ENCODE measurements around the gene C10orf53.
"Not testable (repeated sequence)": the region's sequence is repeated elsewhere in the genome, so short reads cannot be mapped to it uniquely, and the experiment has no call there.

The C10orf53 gene

DNA sequence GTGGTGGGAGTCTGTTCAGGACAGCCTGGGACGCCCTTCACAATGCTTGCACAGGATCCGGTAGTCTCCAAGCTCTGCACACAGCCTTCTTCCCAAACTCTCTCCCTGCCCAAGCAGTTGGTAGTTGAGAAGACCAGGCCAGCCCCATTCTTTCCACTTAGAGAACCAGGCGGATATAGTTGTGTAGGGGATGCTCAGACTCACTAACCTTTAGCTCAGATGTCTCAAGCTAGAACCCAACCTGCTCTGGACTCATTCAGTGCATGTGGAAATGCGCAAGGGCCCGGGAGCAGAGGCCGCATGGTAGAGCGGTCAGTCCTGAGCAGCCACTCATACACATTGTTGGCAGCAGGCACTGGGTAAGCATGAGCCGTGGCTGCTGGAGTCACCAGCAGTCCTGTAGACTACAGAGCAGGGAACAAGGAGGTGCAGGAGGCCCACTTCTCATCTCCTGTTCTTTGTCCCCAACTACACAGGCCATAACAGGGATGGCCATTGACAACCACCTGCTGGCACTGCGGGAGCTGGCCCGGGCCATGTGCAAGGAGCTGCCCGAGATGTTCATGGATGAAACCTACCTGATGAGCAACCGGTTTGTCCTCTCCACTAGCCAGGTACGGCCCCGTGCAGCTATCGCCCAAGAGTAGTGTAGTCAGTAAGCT lies 17.2 kb upstream of the C10orf53 start:
- Histone ChIP-seq H3K9me3 (ENCODE audit: control insufficient read depth, insufficient read depth, low read length) (no peaks in the 10 kb centered on the region), H3K4me1 (ENCODE audit: insufficient read depth, low read length) (peaks cover 8% of the 10 kb centered on the region; the same call in 1 of the 2 replicates), H3K9ac (ENCODE audit: low read depth, low read length) (no peak overlapping the region), H3K36me3 (ENCODE audit: insufficient read depth, low read length) (no peaks in the 10 kb centered on the region)

DNA sequence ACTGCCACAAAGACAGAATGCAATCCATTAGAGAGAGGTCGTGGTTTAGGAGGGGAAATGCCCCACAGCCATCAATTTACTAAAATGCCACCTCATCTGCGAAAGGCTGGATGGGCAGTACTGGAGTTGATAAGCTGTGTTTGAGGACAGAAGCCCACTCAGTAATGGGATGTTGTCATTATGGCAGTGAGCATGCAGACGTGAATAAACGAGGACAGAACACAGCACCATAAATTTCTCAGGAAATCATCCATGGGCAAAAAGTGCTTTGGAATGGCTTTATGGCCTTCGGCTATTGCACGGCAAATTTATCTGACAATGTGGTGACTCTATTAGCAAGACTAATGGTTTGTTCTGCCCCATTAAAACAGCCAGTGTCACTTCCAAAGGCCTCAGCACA lies 15.9 kb upstream of the C10orf53 start:
- H3K9me3 ChIP-seq (ENCODE audit: control insufficient read depth, insufficient read depth, low read length): no peaks in the 10 kb centered on the region
- no peak overlapping the region for H3K9ac ChIP-seq (ENCODE audit: low read depth, low read length)
- H3K4me1 ChIP-seq (ENCODE audit: insufficient read depth, low read length): peaks cover 8% of the 10 kb centered on the region; the same call in 1 of the 2 replicates
- H3K36me3 ChIP-seq (ENCODE audit: insufficient read depth, low read length): no peaks in the 10 kb centered on the region

DNA sequence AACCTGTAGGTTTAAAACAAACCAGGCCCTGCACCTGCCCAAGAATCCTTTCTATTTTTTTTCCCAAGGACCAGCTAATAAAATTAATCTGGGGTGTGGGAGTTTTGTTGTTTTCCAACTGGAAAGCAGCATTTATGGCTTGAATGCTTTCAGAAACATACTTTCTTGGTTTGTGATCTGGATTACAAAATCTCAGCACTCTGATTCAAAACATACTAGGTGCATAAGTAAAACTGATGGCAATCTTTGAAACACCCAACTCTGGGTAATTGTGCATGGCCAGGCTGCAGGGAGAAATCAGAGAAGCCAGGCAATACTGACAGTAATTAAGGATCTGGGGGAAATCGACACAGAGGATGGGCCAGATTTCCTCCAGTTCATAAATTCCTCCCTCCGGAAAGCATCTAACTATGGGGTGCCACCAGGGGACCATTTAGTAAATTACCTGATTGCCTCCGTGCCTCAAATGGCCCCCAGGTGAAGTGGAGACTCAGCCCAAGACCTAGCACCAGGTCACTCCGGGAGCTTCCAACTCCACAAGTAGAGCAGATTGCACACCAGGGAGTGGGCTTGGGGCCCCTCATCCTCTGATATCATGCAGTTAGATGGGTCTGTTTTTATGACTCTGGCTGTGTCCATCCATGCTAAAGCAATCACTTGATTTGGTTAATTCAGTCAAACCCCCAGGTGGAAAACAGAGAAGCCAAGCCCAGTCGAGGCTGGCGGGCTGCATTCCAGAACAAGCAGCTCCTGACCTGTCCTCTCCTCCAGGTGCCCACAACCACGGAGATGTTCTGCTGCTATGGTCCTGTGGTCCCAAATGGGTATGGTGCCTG lies 15.2 kb upstream of the C10orf53 start:
- peaks cover 8% of the 10 kb centered on the region; the same call in 1 of the 2 replicates for H3K4me1 ChIP-seq (ENCODE audit: insufficient read depth, low read length)
- no peaks in the 10 kb centered on the region for H3K9me3 ChIP-seq (ENCODE audit: control insufficient read depth, insufficient read depth, low read length)
- H3K9ac ChIP-seq (ENCODE audit: low read depth, low read length): no peak overlapping the region
- H3K36me3 ChIP-seq (ENCODE audit: insufficient read depth, low read length): no peaks in the 10 kb centered on the region

DNA sequence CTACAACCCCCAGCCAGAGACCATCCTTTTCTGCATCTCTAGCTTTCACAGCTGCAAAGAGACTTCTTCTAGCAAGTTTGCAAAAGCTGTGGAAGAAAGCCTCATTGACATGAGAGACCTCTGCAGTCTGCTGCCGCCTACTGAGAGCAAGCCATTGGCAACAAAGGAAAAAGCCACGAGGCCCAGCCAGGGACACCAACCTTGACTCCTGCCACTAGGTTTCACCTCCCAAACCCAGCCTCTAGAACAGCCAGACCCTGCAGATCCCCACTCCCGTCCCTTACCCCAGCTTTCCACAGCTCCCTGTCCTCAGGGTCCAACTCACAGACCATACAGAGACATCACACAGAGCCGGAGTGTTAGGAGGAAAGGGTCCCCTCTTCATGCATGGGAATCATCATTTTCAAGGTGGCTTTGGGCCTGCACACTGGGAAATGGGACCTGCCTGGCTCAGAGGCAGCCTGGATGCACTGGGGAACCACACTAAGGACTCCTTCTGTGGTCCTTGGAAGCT lies 14.6 kb upstream of the C10orf53 start:
- Histone ChIP-seq H3K4me1 (ENCODE audit: insufficient read depth, low read length) (peaks cover 8% of the 10 kb centered on the region; the same call in 1 of the 2 replicates), H3K36me3 (ENCODE audit: insufficient read depth, low read length) (no peaks in the 10 kb centered on the region), H3K9me3 (ENCODE audit: control insufficient read depth, insufficient read depth, low read length) (no peaks in the 10 kb centered on the region), H3K9ac (ENCODE audit: low read depth, low read length) (no peak overlapping the region)

DNA sequence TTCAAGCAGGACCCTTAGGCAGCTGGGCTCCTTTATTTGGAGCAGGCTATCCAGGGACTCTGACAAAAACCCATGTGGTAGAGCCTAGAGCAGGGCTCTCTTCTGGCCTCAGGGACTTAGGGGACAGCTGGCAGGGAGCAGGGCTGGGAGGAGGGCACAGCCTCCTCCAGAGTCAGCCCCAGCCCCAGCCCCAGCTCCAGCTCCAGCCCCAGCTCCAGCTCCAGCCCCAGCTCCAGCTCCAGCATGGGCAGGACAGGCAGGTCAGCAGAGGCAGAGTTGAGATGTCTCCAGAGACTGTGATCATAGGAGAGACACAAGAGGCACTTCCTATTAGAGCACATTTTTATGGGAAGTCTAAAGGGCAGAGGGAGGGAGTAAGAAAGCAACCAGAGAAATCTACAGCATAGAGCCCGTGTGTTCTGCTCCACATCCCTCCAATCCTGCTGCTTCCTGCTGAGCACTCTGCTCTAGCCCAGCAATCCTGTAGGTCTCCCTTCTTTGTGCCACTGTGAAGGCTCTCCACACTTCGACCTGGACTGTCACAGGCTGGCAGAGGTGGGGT lies 13.3 kb upstream of the C10orf53 start:
- H3K9me3 ChIP-seq (ENCODE audit: control insufficient read depth, insufficient read depth, low read length): no peaks in the 10 kb centered on the region
- H3K4me1 ChIP-seq (ENCODE audit: insufficient read depth, low read length): peaks cover 5% of the 10 kb centered on the region; the same call in 1 of the 2 replicates
- no peak overlapping the region for H3K9ac ChIP-seq (ENCODE audit: low read depth, low read length)
- H3K36me3 ChIP-seq (ENCODE audit: insufficient read depth, low read length): no peaks in the 10 kb centered on the region

DNA sequence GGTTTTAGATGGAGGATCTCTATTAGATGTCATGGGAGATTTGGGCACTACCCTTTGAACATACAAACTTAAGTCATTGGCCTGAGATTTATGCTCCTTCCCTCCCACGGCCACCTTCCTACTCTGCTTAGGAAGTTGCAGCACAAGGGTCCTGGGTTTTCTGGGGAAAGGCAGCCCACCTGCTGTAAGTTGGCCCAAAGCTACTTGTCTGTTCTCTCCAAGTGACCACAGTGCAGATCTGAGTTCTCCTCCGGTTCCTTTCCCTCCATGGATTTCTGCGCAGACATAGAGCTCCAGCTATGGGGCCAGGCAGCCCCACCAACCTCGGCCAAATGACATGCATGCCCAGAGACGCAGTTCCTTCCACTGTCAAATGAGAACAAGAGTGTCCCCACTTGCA lies 12.8 kb upstream of the C10orf53 start:
- Histone ChIP-seq H3K36me3 (ENCODE audit: insufficient read depth, low read length) (no peaks in the 10 kb centered on the region), H3K9me3 (ENCODE audit: control insufficient read depth, insufficient read depth, low read length) (no peaks in the 10 kb centered on the region), H3K4me1 (ENCODE audit: insufficient read depth, low read length) (no peaks in the 10 kb centered on the region), H3K9ac (ENCODE audit: low read depth, low read length) (no peak overlapping the region)

DNA sequence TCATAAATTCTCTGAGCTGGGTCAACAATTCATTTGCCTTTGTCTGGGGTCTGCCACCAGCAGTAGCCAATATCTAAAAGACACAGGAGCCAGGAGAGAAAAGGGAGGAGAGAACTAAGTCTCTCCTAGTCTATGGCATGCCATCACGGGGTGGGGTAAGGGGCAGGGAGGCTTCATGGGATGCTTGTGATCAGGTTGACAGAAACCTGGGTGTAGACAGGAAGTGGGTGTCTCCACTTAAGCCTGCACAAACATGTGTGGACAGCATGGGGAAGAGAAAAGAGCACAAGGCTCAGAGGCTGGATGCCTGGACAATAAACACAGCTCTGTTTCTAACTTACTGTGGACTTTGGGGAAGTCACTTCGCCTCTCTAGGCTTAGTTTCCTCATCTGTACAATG lies 11.5 kb upstream of the C10orf53 start:
- H3K9me3 ChIP-seq (ENCODE audit: control insufficient read depth, insufficient read depth, low read length): no peaks in the 10 kb centered on the region
- no peak overlapping the region for H3K9ac ChIP-seq (ENCODE audit: low read depth, low read length)
- no peaks in the 10 kb centered on the region for H3K4me1 ChIP-seq (ENCODE audit: insufficient read depth, low read length)
- no peaks in the 10 kb centered on the region for H3K36me3 ChIP-seq (ENCODE audit: insufficient read depth, low read length)

DNA sequence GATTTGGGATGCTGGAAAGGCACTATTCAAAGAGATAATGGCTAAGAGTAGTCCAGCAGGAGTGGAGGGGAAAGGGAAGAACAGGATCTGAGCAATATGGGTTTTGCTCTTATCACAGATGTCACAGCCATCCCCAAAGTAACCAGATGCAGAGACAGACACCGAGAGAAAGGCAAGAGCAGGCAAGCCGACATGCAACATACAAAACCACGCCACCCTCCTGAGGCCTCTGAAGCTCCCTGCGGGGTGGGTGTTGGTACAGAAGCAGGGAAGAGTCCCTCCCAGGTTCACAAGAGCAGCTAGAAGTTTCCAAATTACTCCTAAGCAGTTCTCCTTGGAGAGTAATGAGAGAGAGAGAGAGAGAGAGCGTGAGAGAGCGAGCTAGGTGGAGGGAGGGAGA lies 10.8 kb upstream of the C10orf53 start:
- no peaks in the 10 kb centered on the region for H3K9me3 ChIP-seq (ENCODE audit: control insufficient read depth, insufficient read depth, low read length)
- H3K4me1 ChIP-seq (ENCODE audit: insufficient read depth, low read length): no peaks in the 10 kb centered on the region

DNA sequence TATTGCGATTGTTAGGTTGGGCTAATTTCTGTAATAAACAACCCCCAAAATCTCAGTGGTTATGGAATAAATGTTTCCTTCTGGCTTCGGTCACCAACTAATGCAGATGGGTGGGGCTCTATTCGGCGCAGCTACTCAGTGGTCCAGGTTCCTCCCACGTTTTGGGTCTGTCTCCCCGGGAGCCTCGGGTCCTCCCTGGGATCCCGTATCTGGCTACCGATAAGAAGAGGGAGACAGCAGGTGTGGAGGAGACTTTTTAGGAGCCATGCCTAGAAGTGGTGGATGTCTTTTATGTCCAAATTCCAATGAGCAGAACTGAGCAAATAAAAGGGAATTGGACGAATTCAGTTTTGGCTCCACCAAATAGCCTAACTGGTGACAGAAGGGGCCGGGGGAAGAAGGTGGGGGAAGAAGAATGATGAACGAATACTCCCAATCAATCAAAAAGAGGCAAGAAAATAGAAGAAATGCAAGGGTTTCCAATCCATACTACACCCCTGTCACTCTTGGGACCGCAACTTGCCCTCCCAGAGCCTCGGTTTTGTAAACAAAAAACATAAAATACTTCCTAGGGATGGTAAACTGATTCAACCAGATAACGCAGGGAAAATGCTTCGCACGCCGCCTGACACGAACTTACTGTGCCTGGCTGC lies 498 bp upstream of the C10orf53 start:
- Histone ChIP-seq H3K9ac (ENCODE audit: low read depth, low read length) (peak overlapping the region; percentile 47; the same call in 1 of the 2 replicates), H3K36me3 (ENCODE audit: insufficient read depth, low read length) (no peaks in the 10 kb centered on the region), H3K9me3 (ENCODE audit: control insufficient read depth, insufficient read depth, low read length) (no peaks in the 10 kb centered on the region; the same call in 1 of the 2 replicates), H3K4me1 (ENCODE audit: insufficient read depth, low read length) (no peaks in the 10 kb centered on the region)

More for the DNA sequence above, 10.8 kb upstream of the C10orf53 start:
- H3K36me3 ChIP-seq (ENCODE audit: insufficient read depth, low read length): no peaks in the 10 kb centered on the region
- H3K9ac ChIP-seq (ENCODE audit: low read depth, low read length): no peak overlapping the region

DNA sequence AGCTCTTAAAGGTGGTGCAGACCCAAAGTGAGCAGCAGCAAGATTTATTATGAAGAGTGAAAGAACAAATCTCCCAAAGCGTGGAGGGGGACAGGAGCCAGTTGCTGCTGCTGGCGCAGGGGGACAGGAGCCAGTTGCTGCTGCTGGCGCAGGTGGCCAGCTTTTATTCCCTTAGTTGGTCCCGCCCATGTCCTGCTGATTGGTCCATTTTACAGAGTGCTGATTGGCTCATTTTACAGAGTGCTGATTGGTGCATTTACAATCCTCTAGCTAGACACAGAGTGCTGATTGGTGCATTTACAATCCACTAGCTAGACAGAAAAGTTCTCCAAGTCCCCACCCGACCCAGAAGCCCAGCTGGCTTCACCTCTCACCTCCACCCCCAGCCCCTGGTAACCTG lies 3.0 kb downstream of the C10orf53 start:
- H3K9ac ChIP-seq (ENCODE audit: low read depth, low read length); H3K9me3 ChIP-seq (ENCODE audit: control insufficient read depth, insufficient read depth, low read length); H3K4me1 ChIP-seq (ENCODE audit: insufficient read depth, low read length); H3K36me3 ChIP-seq (ENCODE audit: insufficient read depth, low read length): not testable (repeated sequence)

DNA sequence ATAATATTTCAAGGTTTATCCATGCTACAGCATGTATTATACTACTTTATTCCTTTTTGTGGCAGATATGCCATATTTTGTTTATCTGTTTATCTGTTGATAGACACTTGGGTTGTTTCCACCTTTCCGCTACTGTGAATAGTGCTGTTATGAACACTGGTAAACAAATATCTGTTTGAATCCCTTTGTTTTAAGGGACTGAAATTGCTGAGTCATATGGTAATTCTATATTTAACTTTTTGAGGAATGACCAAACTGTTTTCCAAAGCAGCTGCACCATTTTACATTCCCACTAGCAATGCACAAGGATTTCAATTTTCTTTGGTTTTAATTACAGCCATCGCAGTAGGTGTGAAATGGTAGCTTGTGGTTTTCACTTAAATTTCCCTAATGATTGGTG lies 3.4 kb downstream of the C10orf53 start:
- peaks cover 3% of the 10 kb centered on the region for H3K9me3 ChIP-seq (ENCODE audit: control insufficient read depth, insufficient read depth, low read length)
- no peaks in the 10 kb centered on the region for H3K4me1 ChIP-seq (ENCODE audit: insufficient read depth, low read length)
- no peaks in the 10 kb centered on the region for H3K36me3 ChIP-seq (ENCODE audit: insufficient read depth, low read length)
- H3K9ac ChIP-seq (ENCODE audit: low read depth, low read length): no peak overlapping the region

DNA sequence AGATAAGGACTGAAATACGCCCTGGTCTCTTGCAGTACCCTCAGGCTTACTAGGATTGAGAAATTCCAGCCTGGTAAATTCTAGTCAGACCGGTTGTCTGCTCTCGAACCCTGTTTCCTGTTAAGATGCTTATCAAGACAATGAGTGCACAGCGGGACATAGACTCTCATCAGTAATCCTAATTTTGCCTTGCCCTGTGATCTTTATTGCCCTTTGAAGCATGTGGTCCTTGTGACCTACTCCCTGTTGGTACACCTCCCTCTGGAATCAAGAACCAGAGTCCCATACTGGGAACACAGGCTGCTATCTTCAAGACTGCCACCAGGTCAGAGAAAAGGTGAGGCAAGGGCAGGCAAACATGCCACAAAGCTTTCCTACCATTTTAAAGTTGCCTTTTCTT lies 7.2 kb downstream of the C10orf53 start:
- H3K9ac ChIP-seq (ENCODE audit: low read depth, low read length): no peak overlapping the region
- peaks cover 22% of the 10 kb centered on the region for H3K4me1 ChIP-seq (ENCODE audit: insufficient read depth, low read length)
- peaks cover 3% of the 10 kb centered on the region; the same call in 1 of the 2 replicates for H3K9me3 ChIP-seq (ENCODE audit: control insufficient read depth, insufficient read depth, low read length)
- H3K36me3 ChIP-seq (ENCODE audit: insufficient read depth, low read length): no peaks in the 10 kb centered on the region

DNA sequence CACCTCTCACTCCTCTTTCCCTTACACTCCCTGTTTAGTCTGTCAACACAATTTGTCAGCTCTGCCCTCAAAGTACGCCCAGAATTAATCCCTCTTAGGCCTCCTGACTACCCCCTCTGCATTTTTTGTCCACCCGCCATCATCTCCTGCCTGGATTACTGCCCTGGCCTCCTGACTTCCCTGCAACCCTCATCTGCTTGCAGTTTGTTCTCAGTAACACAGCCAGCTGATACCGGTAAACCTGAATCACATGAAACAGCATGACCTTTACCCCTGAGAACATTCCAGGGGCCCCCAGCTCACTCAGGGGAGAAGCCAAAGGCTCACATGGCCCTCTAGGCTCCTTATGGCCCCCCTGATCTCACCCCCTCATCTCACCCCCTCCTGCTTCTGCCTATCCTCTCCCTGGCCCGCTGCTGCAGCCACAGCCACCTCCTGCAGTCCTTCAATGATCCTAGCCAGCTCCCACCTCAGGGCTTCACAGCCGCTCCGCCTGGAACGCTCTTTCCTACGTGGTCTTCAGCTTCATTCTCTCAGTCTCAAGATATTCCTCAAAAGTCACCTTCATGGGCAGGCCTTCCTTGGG lies 8.9 kb downstream of the C10orf53 start:
- Histone ChIP-seq H3K9ac (ENCODE audit: low read depth, low read length) (no peak overlapping the region), H3K36me3 (ENCODE audit: insufficient read depth, low read length) (no peaks in the 10 kb centered on the region), H3K4me1 (ENCODE audit: insufficient read depth, low read length) (peaks cover 22% of the 10 kb centered on the region), H3K9me3 (ENCODE audit: control insufficient read depth, insufficient read depth, low read length) (peaks cover 3% of the 10 kb centered on the region; the same call in 1 of the 2 replicates)

DNA sequence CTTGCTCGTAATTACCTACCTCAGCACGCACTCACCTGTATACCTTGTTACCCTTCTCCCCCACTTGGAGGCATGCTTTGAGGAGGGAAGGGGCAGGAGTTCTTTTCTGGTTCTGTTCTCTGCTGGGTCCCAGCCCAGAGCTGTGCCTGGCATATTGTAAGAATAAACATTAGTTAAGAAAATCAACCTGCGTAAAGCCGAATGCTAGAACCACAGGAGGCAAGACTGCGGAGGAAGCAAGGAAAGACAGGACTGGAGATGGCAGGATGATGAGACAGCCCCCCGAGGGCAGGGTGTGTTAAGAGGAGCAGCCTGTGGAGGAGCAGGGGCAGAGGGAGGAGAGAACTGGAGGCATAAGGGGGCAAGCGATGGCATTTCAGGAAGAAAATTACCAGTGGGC lies 9.5 kb downstream of the C10orf53 start:
- H3K9ac ChIP-seq (ENCODE audit: low read depth, low read length): no peak overlapping the region
- peaks cover 3% of the 10 kb centered on the region; the same call in 1 of the 2 replicates for H3K9me3 ChIP-seq (ENCODE audit: control insufficient read depth, insufficient read depth, low read length)

More for the DNA sequence above, 9.5 kb downstream of the C10orf53 start:
- no peaks in the 10 kb centered on the region for H3K36me3 ChIP-seq (ENCODE audit: insufficient read depth, low read length)
- peaks cover 22% of the 10 kb centered on the region for H3K4me1 ChIP-seq (ENCODE audit: insufficient read depth, low read length)

All from ES-I3 (cell line).